ENCODE data around the gene SMS.

Gene SMS

DNA sequence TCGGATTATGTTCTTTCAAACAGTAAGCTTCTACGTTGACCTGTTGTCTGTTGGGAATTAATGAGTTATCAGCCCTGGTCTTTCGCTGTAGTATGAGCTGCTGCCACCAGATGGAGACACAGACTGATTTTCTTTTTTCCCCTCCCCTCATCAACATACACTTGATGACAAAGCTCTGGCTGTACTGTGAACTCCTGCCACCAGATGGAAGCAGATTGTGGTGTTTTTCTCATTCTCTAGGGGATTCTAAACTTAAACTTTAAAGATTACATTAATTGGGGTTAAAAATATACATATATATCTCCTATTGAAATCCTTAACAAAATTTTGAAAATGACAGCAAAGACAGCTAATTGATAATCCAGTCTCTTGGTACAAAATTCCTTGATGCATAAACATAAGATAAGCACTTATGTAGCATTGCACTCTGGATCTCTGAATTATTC, 44.8 kb downstream of the SMS start:
- peak; percentile 43 to 74 for DNase-seq

- DNase-seq, result no peak
Observed at GRCh38 chrX:21986596-21986995, 46.1 kb downstream of the SMS start.

DNA sequence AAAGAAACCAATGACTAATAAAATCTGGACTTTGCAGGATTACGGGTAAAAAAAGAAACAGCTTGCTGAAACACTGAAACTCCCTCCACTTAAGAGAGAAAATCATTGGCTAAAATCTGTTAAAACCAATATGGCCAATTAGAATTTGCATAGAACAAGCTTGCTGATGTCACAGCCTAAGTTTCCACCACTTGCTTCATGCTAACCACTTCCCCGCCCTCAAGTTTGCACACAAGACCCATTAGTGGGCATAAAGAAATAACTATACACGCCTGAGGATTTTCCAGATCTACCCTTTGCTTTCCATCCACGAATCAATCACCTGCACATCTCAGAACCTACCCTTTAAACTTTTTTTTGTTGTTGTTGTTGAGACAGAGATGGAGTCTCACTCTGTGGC, 48.9 kb downstream of the SMS start:
- DNase-seq, result no peak

GRCh38 chrX:21990832-21991231, 50.3 kb downstream of the SMS start:
- DNase-seq, result no peak

- no peak for DNase-seq
Observed at GRCh38 chrX:21991504-21991903, 51.0 kb downstream of the SMS start.

- no peak for DNase-seq
Observed at GRCh38 chrX:21993265-21993664, 52.8 kb downstream of the SMS start.

DNA sequence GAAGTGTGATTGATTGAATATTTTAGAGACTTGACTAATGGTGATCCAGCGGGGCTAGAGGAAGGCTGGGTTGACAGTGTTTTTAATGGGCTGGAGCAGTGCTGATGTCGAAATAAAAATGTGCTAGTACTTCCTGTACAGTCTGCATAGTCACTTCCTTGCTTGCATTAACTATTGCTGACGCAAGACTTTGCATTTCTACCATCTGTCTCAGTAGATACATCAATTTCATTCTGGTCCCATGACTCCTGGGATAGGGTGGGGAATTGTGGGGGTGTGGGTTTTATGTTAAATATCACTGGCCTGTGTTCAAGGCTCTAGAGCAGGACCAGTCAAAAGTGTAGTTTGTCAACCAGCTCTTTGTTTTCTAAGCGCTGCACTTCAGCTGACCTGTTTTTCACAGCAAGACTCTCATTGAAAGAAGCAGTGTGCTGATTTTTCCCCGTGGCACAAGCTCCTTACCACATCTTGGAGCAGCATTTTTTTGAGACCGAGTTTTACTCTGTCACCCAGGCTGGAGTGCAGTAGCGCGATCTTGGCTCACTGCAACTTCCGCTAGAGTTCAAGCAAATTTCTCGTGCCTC, 56.5 kb downstream of the SMS start:
- no peak for DNase-seq

DNA sequence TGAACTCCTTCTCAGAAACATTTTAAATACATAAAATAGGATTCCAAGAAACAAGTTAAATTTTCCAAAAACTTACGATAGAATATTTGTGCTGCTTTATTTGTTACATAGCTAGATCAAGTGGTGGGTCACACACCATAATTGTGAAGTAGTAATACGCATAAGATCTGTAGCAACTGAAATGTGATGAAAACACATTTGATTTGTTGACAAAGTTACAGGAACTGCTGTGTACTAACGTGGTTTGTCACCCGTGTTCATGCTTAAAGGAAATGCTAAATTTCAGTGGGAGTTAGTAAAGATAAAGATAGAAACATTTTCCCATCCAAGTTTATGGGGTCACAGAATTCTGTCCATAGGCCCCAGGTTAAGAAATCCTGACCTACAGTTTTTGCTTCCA, 57.5 kb downstream of the SMS start:
- DNase-seq, result no peak

- DNase-seq, result no peak
Observed at GRCh38 chrX:22004866-22005265, 64.4 kb downstream of the SMS start.

DNA sequence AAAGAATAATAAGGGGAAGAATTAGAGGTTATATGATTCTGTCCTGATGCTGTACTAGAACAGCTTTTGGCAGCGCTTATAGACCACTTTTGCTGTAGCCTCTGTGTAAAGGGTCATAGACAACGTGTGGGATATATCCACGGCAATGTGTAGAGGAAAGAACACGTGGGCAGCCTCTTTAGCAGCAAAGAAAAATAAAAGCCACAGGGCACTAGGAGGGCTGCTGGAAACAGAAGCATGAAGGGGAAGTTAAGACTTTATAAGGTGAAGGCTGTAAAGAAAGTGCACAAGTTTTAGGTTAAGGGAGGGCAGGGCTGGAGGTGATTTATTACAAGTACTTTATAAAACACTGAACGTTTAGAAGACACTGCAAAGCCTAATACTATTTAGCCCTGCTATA, 71.5 kb downstream of the SMS start:
- DNase-seq, result no peak

- DNase-seq, result no peak
Observed at GRCh38 chrX:22012931-22013330, 72.4 kb downstream of the SMS start.

DNA sequence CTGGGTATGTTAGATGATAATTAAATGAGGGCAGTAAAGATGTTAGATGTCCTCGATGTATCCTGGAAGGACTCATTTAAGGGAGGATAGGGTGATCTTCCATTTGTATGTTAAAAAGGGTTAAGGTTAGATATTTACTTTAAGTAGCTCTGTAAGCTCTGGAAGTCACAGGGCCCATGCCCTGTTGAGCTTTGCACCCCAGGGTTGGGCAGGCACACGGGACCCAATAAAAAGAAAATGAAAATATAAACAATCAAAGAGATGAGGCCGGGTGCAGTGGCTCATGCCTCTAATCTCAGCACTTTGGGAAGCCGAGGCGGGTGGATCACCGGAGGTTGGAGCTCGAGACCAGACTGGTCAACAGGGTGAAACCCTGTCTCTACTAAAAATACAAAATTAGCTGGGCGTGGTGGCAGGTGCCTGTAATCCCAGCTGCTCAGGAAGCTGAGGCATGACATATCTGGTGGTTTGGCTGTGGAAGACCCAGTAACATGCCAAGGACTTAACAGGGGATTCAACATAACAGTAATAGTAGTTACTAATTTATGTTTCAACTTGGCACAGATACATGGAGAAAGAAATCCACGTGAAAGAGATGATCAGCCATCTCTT, 74.7 kb downstream of the SMS start:
- DNase-seq, result no peak

- DNase-seq, result no peak
Observed at GRCh38 chrX:22021751-22022324, 81.3 kb downstream of the SMS start.

DNA sequence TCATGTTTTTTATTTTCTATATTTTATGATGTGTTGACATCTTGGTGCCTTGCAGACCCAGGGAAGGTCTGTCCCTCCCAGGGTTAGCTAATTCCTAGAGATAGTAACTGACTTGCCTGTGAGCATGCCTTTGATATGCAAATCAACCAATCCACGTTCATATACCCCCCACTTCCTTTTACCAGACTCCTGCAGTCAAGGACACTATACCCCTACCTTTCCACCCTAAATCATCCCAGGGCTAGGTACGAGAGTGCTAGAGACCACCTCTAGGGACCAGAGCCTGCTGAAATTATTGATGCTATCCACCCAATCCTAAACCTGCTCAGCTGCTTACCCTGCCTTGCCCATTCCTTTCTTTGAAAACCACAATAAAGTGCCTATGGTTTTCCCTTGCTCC, 84.1 kb downstream of the SMS start:
- DNase-seq, result no peak

GRCh38 chrX:22025751-22026150, 85.2 kb downstream of the SMS start:
- DNase-seq, result no peak

- no peak for DNase-seq
Observed at GRCh38 chrX:22026731-22027130, 86.2 kb downstream of the SMS start.

GRCh38 chrX:22032084-22032483, 91.6 kb downstream of the SMS start, which contains the start of gene PHEX:
Gene PHEX (plus strand): TSS chrX:22032325. CDS start chrX:22033006, 681 bp downstream.
- DNase-seq, result no peak

DNA sequence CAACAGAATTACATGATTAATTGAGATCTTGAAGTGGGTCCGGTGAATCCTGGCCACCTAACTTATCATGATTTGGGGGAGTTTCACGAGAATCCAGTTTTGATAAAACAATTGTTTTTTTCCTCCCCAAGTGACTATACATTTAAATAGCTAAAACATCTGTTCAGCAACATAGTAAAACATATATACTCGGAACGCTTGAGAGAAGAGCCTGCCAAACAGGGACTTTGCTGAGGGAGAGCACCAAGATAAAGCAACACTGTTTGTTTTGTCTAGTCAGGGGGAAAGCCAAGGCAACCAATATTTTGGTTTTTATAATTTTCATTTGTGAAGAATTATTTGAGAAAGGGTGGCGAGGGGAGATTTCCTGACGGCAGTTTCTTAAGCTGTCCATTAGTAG, 92.0 kb downstream of the SMS start:
- no peak for DNase-seq

- no peak for DNase-seq
Observed at GRCh38 chrX:22033818-22034217, 93.3 kb downstream of the SMS start.

DNA sequence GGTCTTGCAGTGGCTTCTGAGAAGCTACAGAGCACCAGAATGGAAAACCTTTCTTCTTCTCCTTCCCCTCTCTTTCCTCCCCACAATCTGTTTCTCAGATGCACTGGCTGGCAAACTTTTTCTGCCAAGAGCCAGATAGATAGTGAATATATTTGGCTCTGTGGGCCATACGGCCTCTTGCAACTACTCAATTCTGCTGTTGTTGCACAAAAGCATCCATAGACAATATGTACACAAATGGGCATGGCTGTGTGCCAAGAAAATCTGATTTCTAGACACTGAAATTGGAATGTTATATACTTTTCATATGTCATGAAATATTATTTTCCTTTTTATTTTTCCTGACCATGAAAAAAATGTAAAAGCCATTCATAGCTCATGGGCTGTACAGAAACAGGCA, 94.7 kb downstream of the SMS start:
- DNase-seq, result no peak

GRCh38 chrX:22037225-22037624, 96.7 kb downstream of the SMS start:
- no peak for DNase-seq

- no peak for DNase-seq
Observed at GRCh38 chrX:22037911-22038537, 97.5 kb downstream of the SMS start.

DNA sequence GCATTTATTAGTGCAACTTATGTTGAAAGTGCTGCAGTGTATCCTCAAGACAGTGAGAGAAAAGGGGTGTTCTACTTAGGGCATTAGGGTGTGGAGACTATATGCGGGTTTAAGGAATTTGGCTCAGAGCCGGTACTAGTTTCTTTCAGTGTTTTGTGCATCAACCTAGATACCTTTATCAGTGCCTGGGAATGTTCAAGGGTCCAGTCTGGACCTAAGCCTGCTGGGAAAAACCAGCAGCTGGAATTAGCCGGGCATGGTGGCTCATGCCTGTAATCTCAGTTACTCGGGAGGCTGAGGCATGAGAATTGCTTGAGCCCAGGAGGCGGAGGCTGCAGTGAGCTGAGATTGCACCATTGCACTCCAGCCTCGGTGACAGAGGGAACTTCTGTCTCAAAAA, 99.0 kb downstream of the SMS start:
- DNase-seq, result no peak

- DNase-seq, result no peak
Observed at GRCh38 chrX:22040184-22040583, 99.7 kb downstream of the SMS start.
